ENCODE results near the gene RCAN2. TPM values are rescaled to one million over a fixed set of nuclear protein-coding genes. Genes with fewer than 3 reads are reported as not detected.

RCAN2 gene
- total RNA-seq, 2 experiments from 2014 or later: not detected

GRCh38 chr6:46186583-46186982 is 304.7 kb downstream of the RCAN2 start:
- DNase-seq (ENCODE audit: low spot score): no peak
- TF ChIP-seq EZH2phosphoT487 (IDR thresholded peaks at IDR 0.05; ENCODE audit: borderline replicate concordance, low read depth, low read length): no peak
- TF ChIP-seq CTCF (conservative IDR thresholded peaks at IDR 0.05; ENCODE audit: low read length): no peak
- no peak overlapping the region for H3K4me3 ChIP-seq (ENCODE audit: low read depth, low read length, poor library complexity, severe bottlenecking)
- CTCF ChIA-PET (ENCODE audit: unreplicated experiment): no interaction called here
- H3K9me2 ChIP-seq (ENCODE audit: insufficient read depth, low read length): no peaks in the 10 kb centered on the region
- H2AFZ ChIP-seq (ENCODE audit: low read length): no peak overlapping the region
- H3K36me3 ChIP-seq (ENCODE audit: insufficient read depth, low read length): no peaks in the 10 kb centered on the region
- no peak overlapping the region for H3K27ac ChIP-seq (ENCODE audit: low read depth, low read length, poor library complexity, severe bottlenecking)
- POLR2A ChIA-PET: interaction anchor here (1.4 kb wide), 1 partner anchor 8 kb away, joined by 3 read pairs; no protein-coding TSS in a partner anchor
- no peaks in the 10 kb centered on the region for H3K4me1 ChIP-seq (ENCODE audit: insufficient read depth, low read length, poor library complexity, severe bottlenecking)
- no peaks in the 10 kb centered on the region for H4K20me1 ChIP-seq (ENCODE audit: insufficient read depth, low read length)
- BruUV-seq (replicated peaks): no TSS peak
- no peaks in the 10 kb centered on the region for H3K79me2 ChIP-seq (ENCODE audit: insufficient read depth, low read depth, low read length)
- intact Hi-C loops (cut with micrococcal nuclease; ENCODE audit: unreplicated experiment): no loop called here
- H3K9me3 ChIP-seq (ENCODE audit: low read length): no peaks in the 10 kb centered on the region
- no peak overlapping the region for H3K4me2 ChIP-seq (ENCODE audit: low read length)

- TF ChIP-seq EZH2phosphoT487 (IDR thresholded peaks at IDR 0.05; ENCODE audit: borderline replicate concordance, low read depth, low read length) (no peak), CTCF (conservative IDR thresholded peaks at IDR 0.05; ENCODE audit: low read length) (no peak)
- no TSS peak for BruUV-seq (replicated peaks)
- ChIA-PET POLR2A (no interaction called here), CTCF (ENCODE audit: unreplicated experiment) (no interaction called here)
- H3K4me3 ChIP-seq (ENCODE audit: low read depth, low read length, poor library complexity, severe bottlenecking): no peak overlapping the region
- H2AFZ ChIP-seq (ENCODE audit: low read length): no peak overlapping the region
- H3K9me3 ChIP-seq (ENCODE audit: low read length): no peaks in the 10 kb centered on the region
- no peak for DNase-seq (ENCODE audit: low spot score)
- no peak overlapping the region for H3K4me2 ChIP-seq (ENCODE audit: low read length)
- no peak overlapping the region for H3K27ac ChIP-seq (ENCODE audit: low read depth, low read length, poor library complexity, severe bottlenecking)
- no peaks in the 10 kb centered on the region for H4K20me1 ChIP-seq (ENCODE audit: insufficient read depth, low read length)
- intact Hi-C loops (cut with micrococcal nuclease; ENCODE audit: unreplicated experiment): no loop called here
- no peaks in the 10 kb centered on the region for H3K4me1 ChIP-seq (ENCODE audit: insufficient read depth, low read length, poor library complexity, severe bottlenecking)
- no peaks in the 10 kb centered on the region for H3K9me2 ChIP-seq (ENCODE audit: insufficient read depth, low read length)
- H3K36me3 ChIP-seq (ENCODE audit: insufficient read depth, low read length): no peaks in the 10 kb centered on the region
- H3K79me2 ChIP-seq (ENCODE audit: insufficient read depth, low read depth, low read length): no peaks in the 10 kb centered on the region
Measured at GRCh38 chr6:46184114-46184513, 307.1 kb downstream of the RCAN2 start.

- Histone ChIP-seq H3K9me2 (ENCODE audit: insufficient read depth, low read length) (no peaks in the 10 kb centered on the region), H2AFZ (ENCODE audit: low read length) (no peak overlapping the region; the same call in 1 of the 2 replicates), H3K9me3 (ENCODE audit: low read length) (no peaks in the 10 kb centered on the region), H3K4me1 (ENCODE audit: insufficient read depth, low read length, poor library complexity, severe bottlenecking) (peaks cover 9% of the 10 kb centered on the region), H3K4me3 (ENCODE audit: low read depth, low read length, poor library complexity, severe bottlenecking) (no peak overlapping the region), H4K20me1 (ENCODE audit: insufficient read depth, low read length) (no peaks in the 10 kb centered on the region), H3K4me2 (ENCODE audit: low read length) (peak overlapping the region; percentile 21; the same call in 1 of the 2 replicates), H3K36me3 (ENCODE audit: insufficient read depth, low read length) (no peaks in the 10 kb centered on the region), H3K27ac (ENCODE audit: low read depth, low read length, poor library complexity, severe bottlenecking) (no peak overlapping the region), H3K79me2 (ENCODE audit: insufficient read depth, low read depth, low read length) (no peaks in the 10 kb centered on the region)
- POLR2A ChIA-PET: no interaction called here
- CTCF ChIA-PET (ENCODE audit: unreplicated experiment): no interaction called here
- TF ChIP-seq CTCF (conservative IDR thresholded peaks at IDR 0.05; ENCODE audit: low read length): no peak
- TF ChIP-seq EZH2phosphoT487 (IDR thresholded peaks at IDR 0.05; ENCODE audit: borderline replicate concordance, low read depth, low read length): no peak
- intact Hi-C loops (cut with micrococcal nuclease; ENCODE audit: unreplicated experiment): no loop called here
- BruUV-seq (replicated peaks): no TSS peak
- DNase-seq (ENCODE audit: low spot score): peak; percentile 10
Measured at GRCh38 chr6:46175976-46176375, 315.3 kb downstream of the RCAN2 start.

Measured in OCI-LY7 (cell line).